Body of pancreas (tissue), 4 donors: ENCODE measurements around the gene DNAJC11. TPM values are rescaled to one million over a fixed set of nuclear protein-coding genes. Genes with fewer than 3 reads are reported as not detected.
"Not testable (repeated sequence)": the region's sequence is repeated elsewhere in the genome, so short reads cannot be mapped to it uniquely, and the experiment has no call there.

ENCODE experiments used
- ATAC-seq: fragments of 150-250 bp; one replicate; pipeline ENCODE4 v1.9.1; 2016
- DNase-seq, 4 donors: peaks; one replicate each; pipeline ENCODE4 v3.0.0-alpha.2; 2019
- H3K27ac ChIP-seq, 4 donors: fragments of 200-600 bp; sonication (generic); 1 replicate in 3 of 4; 2 replicates in 1 of 4; pipeline versions ENCODE4 v1.5.1 to v1.6.1; 2016 to 2019; ENCODE audit warnings: mild to moderate bottlenecking in 1 of 4, mixed read lengths in 1 of 4, moderate library complexity in 1 of 4
- H3K27me3 ChIP-seq, 2 donors: fragments of 200-600 bp; sonication (generic); one replicate each; pipeline ENCODE4 v1.6.0; 2016; ENCODE audit warnings: mild to moderate bottlenecking in 1 of 2
- H3K36me3 ChIP-seq, 2 donors: fragments of 200-600 bp; sonication (generic); replicated peaks in 1 of 2; 2 replicates each; pipeline ENCODE4 v1.5.1; 2016; ENCODE audit warnings: low read depth in 2 of 2; ENCODE audit not compliant: insufficient read depth in 1 of 2
- H3K4me1 ChIP-seq: fragments of 200-600 bp; sonication (generic); one replicate; pipeline ENCODE4 v1.6.0; 2016
- H3K4me3 ChIP-seq, 2 donors: fragments of 200-600 bp; sonication (generic); 1 replicate in 1 of 2; 2 replicates in 1 of 2; pipeline ENCODE4 v1.5.1; 2016 to 2019
- H3K9me3 ChIP-seq, 3 donors: fragments of 200-600 bp; sonication (generic); 1 replicate in 2 of 3; 2 replicates in 1 of 3; pipeline ENCODE4 v1.5.1; 2016
- POLR2A ChIP-seq, 3 donors: fragments of 450-650 bp; IDR thresholded peaks; one replicate each; pipeline ENCODE4 v1.6.1; 2016; ENCODE audit warnings: antibody characterized with exemption in 3 of 3, mild to moderate bottlenecking in 2 of 3
- WGBS, 2 donors: methylation state at CpG; one replicate each; pipeline ENCODE4 v1.1.5; 2017; 5-methylcytosine and 5-hydroxymethylcytosine counted together
- intact Hi-C: fragments of 100-400 bp; cut with DNase I; formaldehyde crosslinking; loops from one replicate; pipeline ENCODE4 v1.15.1; 2023
- total RNA-seq, 2 donors: library from RNA; depleted of rRNA; stranded (reverse); fragments of >200 nt; gene quantifications; one replicate each; pipeline ENCODE4 v1.1.0, GENCODE V29; 2016
- TF ChIP-seq, protein P1 (sequence below), 7 experiments: fragments of 450-650 bp in 4 of 7; fragments of 200-600 bp in 3 of 7; sonication (generic) in 3 of 7; IDR thresholded peaks; one replicate each; pipeline ENCODE4 v1.5.1; 2016 to 2019; ENCODE audit warnings: antibody characterized with exemption in 7 of 7

Gene DNAJC11
- total RNA-seq, 2 donors from 2014 or later, result 16.1 to 88.3 TPM

- H3K27ac ChIP-seq, result no peak overlapping the region
- intact Hi-C loops, result no loop called here
- WGBS, 2 donors, result 86 to 87% methylated on average over 5 of the region's 5 CpGs
- no peaks in the 10 kb centered on the region for H3K27me3 ChIP-seq
- H3K36me3 ChIP-seq, result peaks cover 0 to 6% of the 10 kb centered on the region in 2 donors
- no peak for ATAC-seq
- no peaks in the 10 kb centered on the region for H3K9me3 ChIP-seq
- no peak for TF ChIP-seq POLR2A (IDR thresholded peaks at IDR 0.05)
- TF ChIP-seq, protein P1, sequence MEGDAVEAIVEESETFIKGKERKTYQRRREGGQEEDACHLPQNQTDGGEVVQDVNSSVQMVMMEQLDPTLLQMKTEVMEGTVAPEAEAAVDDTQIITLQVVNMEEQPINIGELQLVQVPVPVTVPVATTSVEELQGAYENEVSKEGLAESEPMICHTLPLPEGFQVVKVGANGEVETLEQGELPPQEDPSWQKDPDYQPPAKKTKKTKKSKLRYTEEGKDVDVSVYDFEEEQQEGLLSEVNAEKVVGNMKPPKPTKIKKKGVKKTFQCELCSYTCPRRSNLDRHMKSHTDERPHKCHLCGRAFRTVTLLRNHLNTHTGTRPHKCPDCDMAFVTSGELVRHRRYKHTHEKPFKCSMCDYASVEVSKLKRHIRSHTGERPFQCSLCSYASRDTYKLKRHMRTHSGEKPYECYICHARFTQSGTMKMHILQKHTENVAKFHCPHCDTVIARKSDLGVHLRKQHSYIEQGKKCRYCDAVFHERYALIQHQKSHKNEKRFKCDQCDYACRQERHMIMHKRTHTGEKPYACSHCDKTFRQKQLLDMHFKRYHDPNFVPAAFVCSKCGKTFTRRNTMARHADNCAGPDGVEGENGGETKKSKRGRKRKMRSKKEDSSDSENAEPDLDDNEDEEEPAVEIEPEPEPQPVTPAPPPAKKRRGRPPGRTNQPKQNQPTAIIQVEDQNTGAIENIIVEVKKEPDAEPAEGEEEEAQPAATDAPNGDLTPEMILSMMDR (IDR thresholded peaks at IDR 0.05), result no peak
- H3K4me3 ChIP-seq, result no peak overlapping the region
- no peak for DNase-seq
- H3K4me1 ChIP-seq, result no peaks in the 10 kb centered on the region
Measured at GRCh38 chr1:6673816-6674398, 27.7 kb downstream of the DNAJC11 start.

DNA sequence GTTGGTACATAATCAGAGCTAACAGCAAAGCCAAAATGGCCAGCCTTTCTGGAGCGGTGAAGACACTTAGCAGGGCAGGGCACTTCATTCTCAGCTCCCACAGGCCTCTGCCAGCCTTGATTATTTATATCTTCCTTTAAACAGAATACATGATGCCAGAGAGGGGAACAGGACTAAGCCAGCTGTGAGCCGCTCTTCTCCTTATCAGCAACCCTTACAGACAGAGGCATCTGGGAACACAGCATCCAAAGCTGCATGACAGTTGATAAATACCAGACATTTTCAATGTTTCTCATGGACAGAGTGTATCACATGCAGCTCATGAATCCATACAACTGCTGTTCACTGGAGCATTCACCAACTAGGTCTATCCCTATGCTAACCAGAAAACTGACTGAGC lies 29.1 kb downstream of the DNAJC11 start:
- H3K36me3 ChIP-seq, result peaks cover 0 to 3% of the 10 kb centered on the region in 2 donors
- H3K27ac ChIP-seq, result no peak overlapping the region
- no peak overlapping the region for H3K4me3 ChIP-seq
- intact Hi-C loops, result no loop called here
- H3K4me1 ChIP-seq, result no peaks in the 10 kb centered on the region
- H3K9me3 ChIP-seq, result no peaks in the 10 kb centered on the region
- no peaks in the 10 kb centered on the region for H3K27me3 ChIP-seq
- WGBS, 2 donors, result 88 to 89% methylated on average over 1 to 2 of the region's 2 CpGs
- no peak for TF ChIP-seq POLR2A (IDR thresholded peaks at IDR 0.05)
- TF ChIP-seq, protein P1 (IDR thresholded peaks at IDR 0.05), result no peak
- DNase-seq (no peak), ATAC-seq (no peak)

- Histone ChIP-seq H3K27me3 (no peaks in the 10 kb centered on the region), H3K9me3 (no peaks in the 10 kb centered on the region), H3K27ac (no peak overlapping the region), H3K36me3 (peaks cover 0 to 2% of the 10 kb centered on the region in 2 donors), H3K4me1 (no peaks in the 10 kb centered on the region), H3K4me3 (no peak overlapping the region)
- no peak for TF ChIP-seq POLR2A (IDR thresholded peaks at IDR 0.05)
- TF ChIP-seq, protein P1 (IDR thresholded peaks at IDR 0.05), result no peak
- intact Hi-C loops, result no loop called here
- no peak for DNase-seq
- 93 to 96% methylated on average over 9 of the region's 9 CpGs for WGBS, 2 donors
- no peak for ATAC-seq
Measured at GRCh38 chr1:6668503-6668902, 33.1 kb downstream of the DNAJC11 start.

- ATAC-seq, result no peak
- TF ChIP-seq, protein P1 (IDR thresholded peaks at IDR 0.05), result no peak
- no peak for TF ChIP-seq POLR2A (IDR thresholded peaks at IDR 0.05)
Measured at GRCh38 chr1:6667139-6667538, 34.5 kb downstream of the DNAJC11 start.

DNA sequence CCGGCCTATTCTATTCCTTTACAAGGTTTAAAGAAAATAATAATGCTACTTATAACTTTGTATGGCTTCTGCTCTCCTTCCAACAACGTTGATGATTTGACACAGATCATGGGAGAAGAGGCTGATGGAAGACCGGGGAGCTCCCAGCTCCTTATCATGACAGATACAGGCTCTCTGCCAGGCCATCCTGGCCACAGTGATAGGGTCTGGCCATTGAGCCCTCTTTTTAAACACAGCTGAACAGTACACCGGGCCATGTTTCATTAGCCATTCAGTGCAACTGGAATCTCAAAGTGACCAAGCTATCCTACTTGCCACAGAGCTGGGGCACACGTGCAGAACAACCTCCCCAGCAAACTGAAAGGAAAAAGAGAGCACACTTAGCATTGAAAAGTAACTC lies 34.9 kb downstream of the DNAJC11 start:
- DNase-seq (no peak), ATAC-seq (no peak)
- no peaks in the 10 kb centered on the region for H3K27me3 ChIP-seq
- peaks cover 0 to 2% of the 10 kb centered on the region in 2 donors for H3K36me3 ChIP-seq
- no peaks in the 10 kb centered on the region for H3K4me1 ChIP-seq
- H3K27ac ChIP-seq, result no peak overlapping the region
- WGBS, 2 donors, result 87 to 91% methylated on average over 5 of the region's 5 CpGs
- no peaks in the 10 kb centered on the region for H3K9me3 ChIP-seq
- intact Hi-C loops, result no loop called here
- TF ChIP-seq, protein P1 (IDR thresholded peaks at IDR 0.05), result no peak
- TF ChIP-seq POLR2A (IDR thresholded peaks at IDR 0.05), result no peak
- no peak overlapping the region for H3K4me3 ChIP-seq

More at GRCh38 chr1:6667139-6667538, 34.5 kb downstream of the DNAJC11 start:
- no peak overlapping the region for H3K4me3 ChIP-seq
- intact Hi-C loops, result no loop called here
- peaks cover 0 to 2% of the 10 kb centered on the region in 2 donors for H3K36me3 ChIP-seq
- H3K9me3 ChIP-seq, result no peaks in the 10 kb centered on the region
- no peaks in the 10 kb centered on the region for H3K4me1 ChIP-seq
- 91 to 98% methylated on average over 5 to 6 of the region's 6 CpGs for WGBS, 2 donors
- no peaks in the 10 kb centered on the region for H3K27me3 ChIP-seq
- H3K27ac ChIP-seq, result no peak overlapping the region
- DNase-seq, result no peak

- H3K9me3 ChIP-seq, DNase-seq, H3K27me3 ChIP-seq, ATAC-seq, H3K27ac ChIP-seq, intact Hi-C loops, H3K4me3 ChIP-seq, H3K36me3 ChIP-seq, H3K4me1 ChIP-seq: not testable (repeated sequence)
- WGBS, 2 donors, result 98% methylated on average over 7 of the region's 7 CpGs
Measured at GRCh38 chr1:6662468-6662867, 39.1 kb downstream of the DNAJC11 start.
